Activated T-helper 17 cell treated with anti-CD3 and anti-CD28 coated beads, Interleukin-2, amount 50 U/mL, for 72 hours (primary cell): Measurements from ENCODE around the gene SUSD4. TPM values are rescaled to one million over a fixed set of nuclear protein-coding genes. Genes with fewer than 3 reads are reported as not detected.

Experiments
- total RNA-seq, 2 donors: library from RNA; stranded (reverse); gene quantifications; one replicate each; pipeline ENCODE4 v1.2.3, GENCODE V29; 2022

Gene SUSD4
- total RNA-seq, 2 donors from 2014 or later = 0.11 to 0.42 TPM

Other genes with a start within 250 kb of the SUSD4 start
- under 1 TPM in 1 of 2 donors, not detected in 1; 0.34 TPM for gene TLR5, start 220.9 kb downstream of the SUSD4 start, total RNA-seq
- not detected for gene CCDC185, start 29.2 kb upstream of the SUSD4 start, total RNA-seq